Tibial nerve (tissue), 4 donors: ENCODE measurements around the gene NAA40. TPM values are rescaled to one million over a fixed set of nuclear protein-coding genes. Genes with fewer than 3 reads are reported as not detected.

Source experiments
- DNase-seq, 2 donors: peaks; one replicate each; pipeline ENCODE4 v3.0.0-alpha.2; 2019; ENCODE audit warnings: low spot score in 2 of 2
- H3K27ac ChIP-seq, 4 donors: fragments of 200-600 bp; sonication (generic) in 3 of 4; one replicate each; pipeline ENCODE4 v1.5.1; 2017 to 2019; ENCODE audit warnings: mild to moderate bottlenecking in 1 of 4
- H3K27me3 ChIP-seq, 2 donors: fragments of 200-600 bp; sonication (generic) in 1 of 2; one replicate each; pipeline versions ENCODE4 v1.5.1 to v1.6.0; 2017 to 2019
- H3K36me3 ChIP-seq, 3 donors: fragments of 200-600 bp; sonication (generic); one replicate each; pipeline ENCODE4 v1.5.1; 2018 to 2019
- H3K4me1 ChIP-seq, 4 donors: fragments of 200-600 bp; sonication (generic) in 3 of 4; one replicate each; pipeline ENCODE4 v1.5.1; 2017 to 2019
- H3K4me3 ChIP-seq, 4 donors: fragments of 200-600 bp; sonication (generic) in 3 of 4; one replicate each; pipeline ENCODE4 v1.5.1; 2017 to 2019; ENCODE audit warnings: mild to moderate bottlenecking in 1 of 4, moderate library complexity in 1 of 4
- H3K9me3 ChIP-seq, 4 donors: fragments of 200-600 bp; sonication (generic) in 3 of 4; one replicate each; pipeline ENCODE4 v1.5.1; 2017 to 2019
- EP300 ChIP-seq, 2 donors: sonication (generic); formaldehyde crosslinking; IDR thresholded peaks; one replicate each; pipeline ENCODE4 v1.6.1; 2017; ENCODE audit warnings: antibody characterized with exemption in 2 of 2, mild to moderate bottlenecking in 1 of 2
- POLR2A ChIP-seq, 2 donors: fragments of 450-650 bp; IDR thresholded peaks; one replicate each; pipeline ENCODE4 v1.6.1; 2017; ENCODE audit warnings: antibody characterized with exemption in 2 of 2, mild to moderate bottlenecking in 2 of 2, moderate library complexity in 2 of 2
- WGBS, 2 donors: methylation state at CpG; one replicate each; pipeline ENCODE4 v1.1.5; 2018; 5-methylcytosine and 5-hydroxymethylcytosine counted together
- total RNA-seq, 4 donors: library from RNA; depleted of rRNA; stranded (reverse); fragments of >200 nt; gene quantifications; one replicate each; pipeline ENCODE4 v1.1.0, GENCODE V29; 2016
- TF ChIP-seq, protein P1 (sequence below), 5 experiments: fragments of 200-600 bp in 3 of 5; fragments of 450-650 bp in 2 of 5; sonication (generic) in 3 of 5; IDR thresholded peaks; one replicate each; pipeline ENCODE4 v1.5.1; 2016 to 2019; ENCODE audit warnings: antibody characterized with exemption in 5 of 5, mild to moderate bottlenecking in 3 of 5, moderate library complexity in 2 of 5

NAA40 gene
- total RNA-seq, 4 donors from 2014 or later, result 4.9 to 13.5 (median 5.6) TPM

DNA sequence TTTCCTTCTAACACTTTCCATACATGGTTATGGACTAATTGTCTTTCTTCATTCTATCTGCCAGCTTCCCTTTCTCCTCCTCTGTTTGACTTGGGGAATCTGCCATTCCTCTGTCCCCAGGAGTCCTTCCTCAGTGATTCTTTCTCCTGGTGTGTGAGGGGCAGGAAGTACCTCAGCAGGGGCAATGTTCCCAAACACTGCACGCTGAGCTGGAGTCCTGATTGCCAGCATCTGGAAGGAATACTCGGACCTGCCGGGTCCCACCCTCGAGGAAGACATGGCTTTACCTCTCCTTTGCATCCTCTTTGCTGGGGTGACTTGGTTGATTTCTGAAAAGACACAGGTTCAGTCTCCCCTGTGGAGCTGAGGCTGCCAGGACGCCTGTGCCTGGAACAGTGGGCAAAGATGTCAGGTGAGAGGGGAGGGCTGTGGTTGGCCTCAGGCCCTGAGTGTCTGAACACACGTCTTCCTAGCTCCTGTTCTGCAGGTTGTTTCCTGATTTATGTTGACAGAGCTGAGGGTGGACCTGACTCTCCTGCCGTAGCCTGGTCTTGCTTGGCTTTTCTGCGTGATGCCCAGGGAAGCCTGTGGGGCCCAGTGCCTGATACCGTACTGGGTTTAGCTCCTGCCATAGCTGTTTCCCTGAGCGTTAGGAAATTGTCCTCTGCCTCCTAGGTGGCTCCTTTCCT is 39.9 kb downstream of the NAA40 start:
- H3K4me3 ChIP-seq, result no peak overlapping the region
- no peak for DNase-seq
- H3K36me3 ChIP-seq, result peaks cover 0 to 21% (median 4%) of the 10 kb centered on the region in 3 donors
- TF ChIP-seq, protein P1, sequence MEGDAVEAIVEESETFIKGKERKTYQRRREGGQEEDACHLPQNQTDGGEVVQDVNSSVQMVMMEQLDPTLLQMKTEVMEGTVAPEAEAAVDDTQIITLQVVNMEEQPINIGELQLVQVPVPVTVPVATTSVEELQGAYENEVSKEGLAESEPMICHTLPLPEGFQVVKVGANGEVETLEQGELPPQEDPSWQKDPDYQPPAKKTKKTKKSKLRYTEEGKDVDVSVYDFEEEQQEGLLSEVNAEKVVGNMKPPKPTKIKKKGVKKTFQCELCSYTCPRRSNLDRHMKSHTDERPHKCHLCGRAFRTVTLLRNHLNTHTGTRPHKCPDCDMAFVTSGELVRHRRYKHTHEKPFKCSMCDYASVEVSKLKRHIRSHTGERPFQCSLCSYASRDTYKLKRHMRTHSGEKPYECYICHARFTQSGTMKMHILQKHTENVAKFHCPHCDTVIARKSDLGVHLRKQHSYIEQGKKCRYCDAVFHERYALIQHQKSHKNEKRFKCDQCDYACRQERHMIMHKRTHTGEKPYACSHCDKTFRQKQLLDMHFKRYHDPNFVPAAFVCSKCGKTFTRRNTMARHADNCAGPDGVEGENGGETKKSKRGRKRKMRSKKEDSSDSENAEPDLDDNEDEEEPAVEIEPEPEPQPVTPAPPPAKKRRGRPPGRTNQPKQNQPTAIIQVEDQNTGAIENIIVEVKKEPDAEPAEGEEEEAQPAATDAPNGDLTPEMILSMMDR (IDR thresholded peaks at IDR 0.05), result no peak
- TF ChIP-seq EP300 (IDR thresholded peaks at IDR 0.05) (no peak), POLR2A (IDR thresholded peaks at IDR 0.05) (no peak)
- 70 to 73% methylated on average over 10 of the region's 10 CpGs for WGBS, 2 donors
- no peak overlapping the region for H3K27ac ChIP-seq
- H3K27me3 ChIP-seq, result no peaks in the 10 kb centered on the region
- H3K4me1 ChIP-seq, result peaks cover 0 to 25% (median 15%) of the 10 kb centered on the region in 4 donors
- no peaks in the 10 kb centered on the region for H3K9me3 ChIP-seq

DNA sequence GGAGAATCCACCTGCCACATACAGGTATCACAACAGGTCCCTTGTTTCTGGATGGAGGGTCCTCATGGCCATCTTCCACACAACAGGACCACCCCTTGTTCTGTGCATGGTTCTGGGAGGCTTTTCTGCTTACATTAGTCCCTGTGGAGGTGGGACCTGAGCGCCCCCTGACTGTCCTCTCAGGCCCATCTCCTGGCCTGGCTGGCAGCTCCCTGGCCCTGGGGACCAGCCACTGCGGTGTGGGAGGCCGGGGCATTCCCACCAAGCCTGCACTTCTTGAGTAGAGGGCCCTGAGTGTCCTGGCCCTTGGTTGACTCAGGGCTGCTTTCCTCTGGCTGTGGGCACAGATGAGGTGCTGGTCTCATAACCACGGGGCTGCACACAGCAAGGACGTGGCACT is 40.6 kb downstream of the NAA40 start:
- no peak for TF ChIP-seq EP300 (IDR thresholded peaks at IDR 0.05)
- no peak for TF ChIP-seq POLR2A (IDR thresholded peaks at IDR 0.05)
- TF ChIP-seq, protein P1 (IDR thresholded peaks at IDR 0.05), result no peak

DNA sequence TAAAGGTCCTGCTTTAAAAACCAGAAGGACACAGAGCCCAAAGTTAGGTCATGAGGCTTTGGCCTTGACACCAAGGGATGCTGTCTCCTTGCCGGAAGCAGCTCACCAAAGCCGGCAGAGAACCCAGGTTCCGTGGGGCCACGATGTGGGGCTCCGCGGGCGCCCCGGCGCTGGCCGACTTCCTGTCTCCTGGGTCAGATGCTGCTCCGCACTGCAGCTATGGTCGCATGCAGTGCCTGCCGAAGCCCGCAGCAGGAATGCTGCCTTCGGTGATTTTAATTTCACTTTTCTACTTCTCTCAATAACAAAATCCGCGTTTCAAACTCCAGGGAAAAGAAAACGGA is 47.0 kb downstream of the NAA40 start:
- H3K36me3 ChIP-seq, result peaks cover 0 to 28% (median 0%) of the 10 kb centered on the region in 3 donors
- TF ChIP-seq EP300 (IDR thresholded peaks at IDR 0.05), result no peak
- TF ChIP-seq POLR2A (IDR thresholded peaks at IDR 0.05), result no peak
- TF ChIP-seq, protein P1 (IDR thresholded peaks at IDR 0.05), result no peak
- peaks cover 0 to 28% (median 14%) of the 10 kb centered on the region in 4 donors for H3K4me1 ChIP-seq
- no peaks in the 10 kb centered on the region for H3K27me3 ChIP-seq
- peak overlapping the region; percentile 67 to 99 (median 93) for H3K4me3 ChIP-seq
- H3K27ac ChIP-seq, result peak overlapping the region; percentile 54 to 95 (median 90)
- no peaks in the 10 kb centered on the region for H3K9me3 ChIP-seq
- DNase-seq, result no peak
- WGBS, 2 donors, result 0% methylated on average over 18 of the region's 18 CpGs

More for the DNA sequence above, 40.6 kb downstream of the NAA40 start:
- no peak for DNase-seq
- H3K27me3 ChIP-seq, result no peaks in the 10 kb centered on the region
- no peak overlapping the region for H3K4me3 ChIP-seq
- WGBS, 2 donors, result 79 to 88% methylated on average over 5 of the region's 5 CpGs
- no peaks in the 10 kb centered on the region for H3K9me3 ChIP-seq
- H3K36me3 ChIP-seq, result peaks cover 0 to 21% (median 4%) of the 10 kb centered on the region in 3 donors
- H3K27ac ChIP-seq, result no peak overlapping the region
- H3K4me1 ChIP-seq, result peaks cover 0 to 22% (median 15%) of the 10 kb centered on the region in 4 donors

DNA sequence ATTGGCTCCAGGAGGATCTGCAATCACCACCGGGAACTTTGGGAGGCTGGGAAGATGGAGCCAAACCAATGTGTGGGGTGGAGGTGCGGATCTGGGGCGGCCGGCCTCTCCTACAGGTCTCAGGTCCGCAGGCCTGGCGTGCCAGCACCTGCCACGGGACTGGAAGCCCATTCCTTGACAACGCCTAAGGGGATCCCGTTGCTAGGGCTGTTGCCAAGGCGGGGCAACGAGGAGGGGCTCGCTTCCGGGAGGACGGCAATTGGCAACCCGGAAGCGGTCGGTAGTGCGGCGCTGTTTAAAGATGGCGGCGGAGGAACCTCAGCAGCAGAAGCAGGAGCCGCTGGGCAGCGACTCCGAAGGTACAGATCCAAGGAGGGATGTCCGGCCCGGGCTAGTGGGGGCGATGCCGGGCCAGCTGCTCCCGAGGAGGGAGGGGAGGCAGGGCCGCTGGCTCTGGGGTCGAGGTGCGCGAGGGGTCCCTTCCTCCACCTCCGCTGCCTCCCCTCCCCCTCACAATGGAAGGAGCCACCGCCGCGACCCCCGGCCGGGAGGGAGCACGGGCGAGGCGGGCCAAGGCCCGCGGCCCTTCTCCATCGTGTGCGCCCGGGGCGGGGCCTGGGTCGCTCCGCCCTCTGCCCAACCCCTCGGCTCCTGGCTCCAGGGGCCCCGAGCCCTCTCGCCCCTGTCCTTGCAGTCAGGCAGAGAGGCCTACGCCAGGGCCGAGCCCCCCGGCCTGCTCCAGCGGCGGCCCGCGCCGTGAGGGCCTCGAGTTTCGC is 47.5 kb downstream of the NAA40 start, which contains the start of gene OTUB1:
Gene OTUB1 (plus strand): TSS at position 283 of the 776 bp plus-strand sequence. CDS start 19 bp downstream, at position 302.
- TF ChIP-seq, protein P1 (IDR thresholded peaks at IDR 0.05), result peak in 1 of 5 experiments; percentile 42
- TF ChIP-seq POLR2A (IDR thresholded peaks at IDR 0.05) (peak in 1 of 2 donors; percentile 61), EP300 (IDR thresholded peaks at IDR 0.05) (peak; percentile 59 to 80)
- H3K36me3 ChIP-seq, result peaks cover 0 to 34% (median 0%) of the 10 kb centered on the region in 3 donors
- DNase-seq, result peak; percentile 75
- H3K27ac ChIP-seq, result peak within 1 kb of the TSS; percentile 54 to 95 (median 90)
- no peaks in the 10 kb centered on the region for H3K9me3 ChIP-seq
- no peaks in the 10 kb centered on the region for H3K27me3 ChIP-seq
- peak within 1 kb of the TSS; percentile 67 to 99 (median 93) for H3K4me3 ChIP-seq
- H3K4me1 ChIP-seq, result peaks cover 0 to 28% (median 14%) of the 10 kb centered on the region in 4 donors
- WGBS, 2 donors, result 0 to 1% methylated on average over 34 to 40 of the region's 63 CpGs
